HEK293 (cell line): ENCODE measurements around the gene ARHGAP6.

ENCODE experiments used
- CTCF ChIA-PET: fragments of 350-600 bp; formaldehyde crosslinking; extraction: SDS; loops from one replicate; lab custom pipeline; 2021; ENCODE audit warnings: antibody characterized with exemption; lab: Yijun Ruan, JAX
- POLR2A ChIA-PET: fragments of 300-600 bp; formaldehyde crosslinking; extraction: SDS; loops from one replicate; lab custom pipeline; 2020; ENCODE audit warnings: antibody characterized with exemption, inconsistent platforms; lab: Yijun Ruan, JAX
- H3K27ac ChIP-seq: fragments of 200-500 bp; sonication (Bioruptor generic); 2 replicates; pipeline ENCODE4 v1.5.1; 2014; ENCODE audit warnings: low read depth, low read length, control low read depth, inconsistent platforms; ENCODE audit errors: extremely low read depth
- H3K36me3 ChIP-seq, 2 experiments: fragments of 200-500 bp in 1 of 2; sonication (Bioruptor generic) in 1 of 2; 1 replicate in 1 of 2; 2 replicates in 1 of 2; pipeline ENCODE4 v1.5.1; 2014 to 2017; ENCODE audit warnings: inconsistent platforms in 2 of 2, low read length in 2 of 2; ENCODE audit not compliant: control insufficient read depth in 2 of 2, insufficient read depth in 1 of 2
- H3K4me1 ChIP-seq: fragments of 200-500 bp; sonication (Bioruptor generic); 2 replicates; pipeline ENCODE4 v1.5.1; 2014; ENCODE audit warnings: mild to moderate bottlenecking, low read length, inconsistent platforms; ENCODE audit not compliant: control insufficient read depth, insufficient read depth
- H3K4me3 ChIP-seq: 2 replicates; pipeline ENCODE4 v1.5.1; 2011; ENCODE audit warnings: low read depth, mild to moderate bottlenecking, control low read depth, low read length, moderate library complexity
- H3K9me3 ChIP-seq: fragments of 200-500 bp; sonication (Bioruptor generic); 2 replicates; pipeline ENCODE4 v1.5.1; 2014; ENCODE audit warnings: low read depth, low read length, inconsistent platforms; ENCODE audit not compliant: control insufficient read depth, insufficient read depth
- KLF16 ChIP-seq: fragments of 450-650 bp; formaldehyde crosslinking; IDR thresholded peaks from 2 replicates; pipeline ENCODE4 v1.5.1; 2017; ENCODE audit warnings: missing biosample characterization, missing genetic modification characterization
- KLF7 ChIP-seq: fragments of 450-650 bp; formaldehyde crosslinking; IDR thresholded peaks from 2 replicates; pipeline ENCODE4 v1.5.1; 2016; ENCODE audit warnings: missing biosample characterization, missing genetic modification characterization, borderline replicate concordance
- PBX3 ChIP-seq: sonication (generic); formaldehyde crosslinking; IDR thresholded peaks from 2 replicates; pipeline ENCODE4 v1.8.1; 2022; ENCODE audit warnings: mild to moderate bottlenecking, moderate library complexity, missing genetic modification reagents
- PRDM4 ChIP-seq: fragments of 450-650 bp; formaldehyde crosslinking; IDR thresholded peaks from 2 replicates; pipeline ENCODE4 v1.5.1; 2017; ENCODE audit warnings: missing biosample characterization, missing genetic modification characterization
- YY1 ChIP-seq: fragments of 450-650 bp; formaldehyde crosslinking; IDR thresholded peaks from 2 replicates; pipeline ENCODE4 v1.5.1; 2018; ENCODE audit warnings: missing biosample characterization, missing genetic modification characterization
- ZBTB48 ChIP-seq: fragments of 450-650 bp; formaldehyde crosslinking; IDR thresholded peaks from 2 replicates; pipeline ENCODE4 v1.5.1; 2016; ENCODE audit warnings: missing biosample characterization, missing genetic modification characterization
- ZNF148 ChIP-seq: fragments of 450-650 bp; formaldehyde crosslinking; IDR thresholded peaks from 2 replicates; pipeline ENCODE4 v1.5.0; 2017; ENCODE audit warnings: missing biosample characterization, missing genetic modification characterization, borderline replicate concordance
- ZNF221 ChIP-seq: fragments of 450-650 bp; formaldehyde crosslinking; IDR thresholded peaks from 2 replicates; pipeline ENCODE4 v1.5.1; 2017; ENCODE audit warnings: missing biosample characterization, missing genetic modification characterization, borderline replicate concordance
- ZNF280C ChIP-seq: fragments of 450-650 bp; formaldehyde crosslinking; IDR thresholded peaks from 2 replicates; pipeline ENCODE4 v1.5.1; 2016; ENCODE audit warnings: missing biosample characterization, missing genetic modification characterization
- ZNF324 ChIP-seq: fragments of 450-650 bp; formaldehyde crosslinking; IDR thresholded peaks from 2 replicates; pipeline ENCODE4 v1.5.1; 2016; ENCODE audit warnings: missing biosample characterization, missing genetic modification characterization
- ZNF391 ChIP-seq: fragments of 450-650 bp; formaldehyde crosslinking; IDR thresholded peaks from 2 replicates; pipeline ENCODE4 v1.5.1; 2016; ENCODE audit warnings: low read depth, missing biosample characterization, missing genetic modification characterization, borderline replicate concordance
- ZNF473 ChIP-seq: fragments of 450-650 bp; formaldehyde crosslinking; IDR thresholded peaks from 2 replicates; pipeline ENCODE4 v1.5.1; 2017; ENCODE audit warnings: missing biosample characterization, missing genetic modification characterization
- ZNF548 ChIP-seq: fragments of 450-650 bp; formaldehyde crosslinking; IDR thresholded peaks from 2 replicates; pipeline ENCODE4 v1.5.1; 2016; ENCODE audit warnings: missing biosample characterization, missing genetic modification characterization
- ZNF549 ChIP-seq: fragments of 450-650 bp; IDR thresholded peaks from 2 replicates; pipeline ENCODE4 v1.5.1; 2018; ENCODE audit warnings: missing biosample characterization, missing genetic modification characterization, mild to moderate bottlenecking, inconsistent platforms, moderate library complexity
- ZNF610 ChIP-seq: fragments of 450-650 bp; formaldehyde crosslinking; IDR thresholded peaks from 2 replicates; pipeline ENCODE4 v1.5.1; 2016; ENCODE audit warnings: missing biosample characterization, missing genetic modification characterization, borderline replicate concordance
- ZNF76 ChIP-seq: fragments of 450-650 bp; formaldehyde crosslinking; IDR thresholded peaks from 2 replicates; pipeline ENCODE4; 2016; ENCODE audit warnings: low read depth, missing biosample characterization, missing genetic modification characterization, borderline replicate concordance
- ZNF776 ChIP-seq: fragments of 450-650 bp; formaldehyde crosslinking; IDR thresholded peaks from 2 replicates; pipeline ENCODE4 v1.5.0; 2017; ENCODE audit warnings: missing biosample characterization, missing genetic modification characterization, borderline replicate concordance
- ZNF785 ChIP-seq: fragments of 450-650 bp; formaldehyde crosslinking; IDR thresholded peaks from 2 replicates; pipeline ENCODE4 v1.5.1; 2016; ENCODE audit warnings: missing biosample characterization, missing genetic modification characterization
- ZNF791 ChIP-seq: fragments of 450-650 bp; formaldehyde crosslinking; IDR thresholded peaks from 2 replicates; pipeline ENCODE4 v1.5.1; 2016; ENCODE audit warnings: missing biosample characterization, missing genetic modification characterization

The ARHGAP6 gene

GRCh38 chrX:11698702-11699101 is 33.0 kb upstream of the ARHGAP6 start:
- no peak overlapping the region for H3K4me3 ChIP-seq
- H3K36me3 ChIP-seq = no peaks in the 10 kb centered on the region
- TF ChIP-seq YY1 (tag by site-specific recombination) = no peak
- no peak for TF ChIP-seq ZNF776 (tag by site-specific recombination)
- TF ChIP-seq ZBTB48 (tag by site-specific recombination) = no peak
- no peaks in the 10 kb centered on the region for H3K9me3 ChIP-seq
- H3K4me1 ChIP-seq = no peaks in the 10 kb centered on the region
- no peak overlapping the region for H3K27ac ChIP-seq
- ChIA-PET CTCF (no interaction called here), POLR2A (no interaction called here)

GRCh38 chrX:11688201-11688600 is 22.5 kb upstream of the ARHGAP6 start:
- TF ChIP-seq ZNF549 = no peak
- no peak for TF ChIP-seq PRDM4
- TF ChIP-seq KLF7 (tag by site-specific recombination) = no peak
- no peak for TF ChIP-seq ZNF610
- TF ChIP-seq ZNF280C (tag by site-specific recombination) = no peak
- no peak for TF ChIP-seq ZNF473 (tag by site-specific recombination)
- no peak for TF ChIP-seq ZNF221 (tag by site-specific recombination)
- no peak for TF ChIP-seq KLF16
- no peak for TF ChIP-seq ZNF391
- no peak for TF ChIP-seq ZNF791 (tag by site-specific recombination)
- TF ChIP-seq ZNF324 (tag by site-specific recombination) = no peak
- no peak for TF ChIP-seq ZNF148 (tag by site-specific recombination)
- TF ChIP-seq PBX3 (CRISPR knock-in tag) = no peak
- no peak for TF ChIP-seq ZNF76 (tag by site-specific recombination)
- no peak for TF ChIP-seq ZNF548 (tag by site-specific recombination)
- TF ChIP-seq ZNF785 (tag by site-specific recombination) = no peak
- H3K9me3 ChIP-seq = no peaks in the 10 kb centered on the region
- H3K36me3 ChIP-seq = no peaks in the 10 kb centered on the region
- H3K4me3 ChIP-seq = no peak overlapping the region
- ChIA-PET POLR2A (no interaction called here), CTCF (interaction anchor here (0.5 to 0.9 kb wide), 3 partner anchors 13 to 105 kb away, joined by 3 to 5 read pairs (median 4); no protein-coding TSS in a partner anchor)
- H3K27ac ChIP-seq = no peak overlapping the region
- H3K4me1 ChIP-seq = no peaks in the 10 kb centered on the region
